Activated CD4-positive, alpha-beta T cell treated with anti-CD3 and anti-CD28 coated beads, Interleukin-2, Interleukin-6, amounts not matched to agents 100 ng/mL and 50 ng/mL, durations not matched to agents 16 hours and 8 hours (primary cell): ENCODE data around the gene SLC6A3.

Source experiments
- DNase-seq: peaks from one replicate; pipeline ENCODE4 v3.0.0-alpha.2; 2020

The SLC6A3 gene

GRCh38 chr5:1445313-1445688 is at the start of gene SLC6A3:
TSS of gene SLC6A3 (minus strand) at chr5:1445440. CDS start at chr5:1443197, 2,243 bp downstream.
- DNase-seq = peak; percentile 14

GRCh38 chr5:1493941-1494340 is 48.7 kb upstream of the SLC6A3 start:
- no peak for DNase-seq

GRCh38 chr5:1493413-1493812 is 48.2 kb upstream of the SLC6A3 start:
- DNase-seq = no peak

- peak; percentile 15 for DNase-seq
Measured at GRCh38 chr5:1492757-1493156, 47.5 kb upstream of the SLC6A3 start.

- DNase-seq = no peak
Measured at GRCh38 chr5:1490376-1490775, 45.1 kb upstream of the SLC6A3 start.

- DNase-seq = no peak
Measured at GRCh38 chr5:1489754-1490153, 44.5 kb upstream of the SLC6A3 start.

GRCh38 chr5:1488882-1489680 is 43.8 kb upstream of the SLC6A3 start:
- peak; percentile 82 for DNase-seq

GRCh38 chr5:1487079-1487764 is 42.0 kb upstream of the SLC6A3 start:
- no peak for DNase-seq

- DNase-seq = no peak
Measured at GRCh38 chr5:1486271-1486670, 41.0 kb upstream of the SLC6A3 start.

- DNase-seq = no peak
Measured at GRCh38 chr5:1485579-1486118, 40.4 kb upstream of the SLC6A3 start.

- no peak for DNase-seq
Measured at GRCh38 chr5:1484730-1485578, 39.7 kb upstream of the SLC6A3 start.

GRCh38 chr5:1483856-1484729 is 38.9 kb upstream of the SLC6A3 start:
- no peak for DNase-seq

- no peak for DNase-seq
Measured at GRCh38 chr5:1483064-1483463, 37.8 kb upstream of the SLC6A3 start.

GRCh38 chr5:1481959-1482331 is 36.7 kb upstream of the SLC6A3 start:
- no peak for DNase-seq

GRCh38 chr5:1481266-1481958 is 36.2 kb upstream of the SLC6A3 start:
- no peak for DNase-seq

GRCh38 chr5:1480806-1481205 is 35.6 kb upstream of the SLC6A3 start:
- no peak for DNase-seq

GRCh38 chr5:1480217-1480616 is 35.0 kb upstream of the SLC6A3 start:
- no peak for DNase-seq

- peak; percentile 49 for DNase-seq
Measured at GRCh38 chr5:1479581-1480188, 34.4 kb upstream of the SLC6A3 start.

- no peak for DNase-seq
Measured at GRCh38 chr5:1479066-1479465, 33.8 kb upstream of the SLC6A3 start.

- DNase-seq = no peak
Measured at GRCh38 chr5:1478271-1479035, 33.2 kb upstream of the SLC6A3 start.
